GM13977 (cell line): ENCODE results near the gene PLGRKT.

ENCODE experiments used
- DNase-seq: peaks from one replicate; pipeline ENCODE4 v3.0.0; 2012; ENCODE audit warnings: low spot score
- in situ Hi-C: fragments of 300-500 bp; cut with MboI; formaldehyde crosslinking; loops from one replicate; pipeline ENCODE4 v1.12.0; 2022; ENCODE audit warnings: low sequenced_read_pairs, low pct_unique_long_range_greater_than_20kb, mixed read lengths, inconsistent platforms; ENCODE audit not compliant: unreplicated experiment
- TF ChIP-seq, protein P1 (sequence below): IDR thresholded peaks from 2 replicates; pipeline ENCODE4 v1.5.1; 2012; ENCODE audit warnings: mild to moderate bottlenecking, control low read depth; ENCODE audit not compliant: insufficient read depth; ENCODE audit errors: extremely low read depth, missing control alignments

The PLGRKT gene

DNA sequence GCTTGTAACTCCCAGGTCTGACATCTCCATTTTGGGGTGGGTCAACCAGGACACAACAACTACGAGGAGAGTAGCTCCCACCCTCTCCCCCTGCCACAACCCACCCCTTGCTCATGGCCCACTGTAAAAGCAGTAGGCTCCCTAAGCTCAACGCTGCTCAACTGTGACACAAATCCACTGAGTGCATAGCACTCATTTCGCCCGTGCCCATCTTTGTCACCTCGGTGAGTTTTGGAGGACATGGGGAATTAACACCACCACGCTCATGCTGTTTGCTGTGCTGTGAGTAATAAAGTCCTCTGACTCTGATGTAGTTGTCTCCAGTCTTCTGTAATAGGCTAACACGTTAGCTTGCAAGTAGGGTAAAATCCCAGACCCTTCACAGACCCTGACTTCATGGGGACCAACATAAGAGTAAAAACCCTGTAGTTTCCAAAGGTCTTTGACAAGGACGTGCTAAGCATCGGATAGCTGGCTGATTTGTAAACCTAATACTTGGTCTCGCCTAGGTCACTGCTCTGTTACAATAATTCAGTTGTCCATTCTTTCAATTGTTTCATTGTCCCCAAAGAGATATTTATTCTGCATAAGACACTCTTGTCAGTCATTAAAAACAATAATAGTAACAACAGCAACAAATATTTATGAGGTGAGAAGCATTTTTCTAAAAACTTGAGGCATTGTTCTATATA is 7.7 kb downstream of the PLGRKT start:
- no peak for DNase-seq
- in situ Hi-C loops: loop anchor here (10.0 to 25.0 kb wide), 2 partner anchors 245 to 443 kb away; partner anchors contain the start of genes INSL6 and JAK2
- TF ChIP-seq, protein P1, sequence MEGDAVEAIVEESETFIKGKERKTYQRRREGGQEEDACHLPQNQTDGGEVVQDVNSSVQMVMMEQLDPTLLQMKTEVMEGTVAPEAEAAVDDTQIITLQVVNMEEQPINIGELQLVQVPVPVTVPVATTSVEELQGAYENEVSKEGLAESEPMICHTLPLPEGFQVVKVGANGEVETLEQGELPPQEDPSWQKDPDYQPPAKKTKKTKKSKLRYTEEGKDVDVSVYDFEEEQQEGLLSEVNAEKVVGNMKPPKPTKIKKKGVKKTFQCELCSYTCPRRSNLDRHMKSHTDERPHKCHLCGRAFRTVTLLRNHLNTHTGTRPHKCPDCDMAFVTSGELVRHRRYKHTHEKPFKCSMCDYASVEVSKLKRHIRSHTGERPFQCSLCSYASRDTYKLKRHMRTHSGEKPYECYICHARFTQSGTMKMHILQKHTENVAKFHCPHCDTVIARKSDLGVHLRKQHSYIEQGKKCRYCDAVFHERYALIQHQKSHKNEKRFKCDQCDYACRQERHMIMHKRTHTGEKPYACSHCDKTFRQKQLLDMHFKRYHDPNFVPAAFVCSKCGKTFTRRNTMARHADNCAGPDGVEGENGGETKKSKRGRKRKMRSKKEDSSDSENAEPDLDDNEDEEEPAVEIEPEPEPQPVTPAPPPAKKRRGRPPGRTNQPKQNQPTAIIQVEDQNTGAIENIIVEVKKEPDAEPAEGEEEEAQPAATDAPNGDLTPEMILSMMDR: no peak

GRCh38 chr9:5428794-5429528 is 8.8 kb downstream of the PLGRKT start:
- TF ChIP-seq, protein P1: peak; percentile 26
- no peak for DNase-seq
- in situ Hi-C loops: loop anchor here (10.0 to 25.0 kb wide), 2 partner anchors 244 to 442 kb away; partner anchors contain the start of genes INSL6 and JAK2

GRCh38 chr9:5428172-5428571 is 9.6 kb downstream of the PLGRKT start:
- no peak for DNase-seq
- TF ChIP-seq, protein P1: no peak
- in situ Hi-C loops: loop anchor here (10.0 to 25.0 kb wide), 2 partner anchors 243 to 441 kb away; partner anchors contain the start of genes INSL6 and JAK2

GRCh38 chr9:5427005-5427404 is 10.7 kb downstream of the PLGRKT start:
- no peak for DNase-seq
- TF ChIP-seq, protein P1: no peak
- in situ Hi-C loops: loop anchor here (10.0 to 25.0 kb wide), 2 partner anchors 242 to 440 kb away; partner anchors contain the start of genes INSL6 and JAK2

DNA sequence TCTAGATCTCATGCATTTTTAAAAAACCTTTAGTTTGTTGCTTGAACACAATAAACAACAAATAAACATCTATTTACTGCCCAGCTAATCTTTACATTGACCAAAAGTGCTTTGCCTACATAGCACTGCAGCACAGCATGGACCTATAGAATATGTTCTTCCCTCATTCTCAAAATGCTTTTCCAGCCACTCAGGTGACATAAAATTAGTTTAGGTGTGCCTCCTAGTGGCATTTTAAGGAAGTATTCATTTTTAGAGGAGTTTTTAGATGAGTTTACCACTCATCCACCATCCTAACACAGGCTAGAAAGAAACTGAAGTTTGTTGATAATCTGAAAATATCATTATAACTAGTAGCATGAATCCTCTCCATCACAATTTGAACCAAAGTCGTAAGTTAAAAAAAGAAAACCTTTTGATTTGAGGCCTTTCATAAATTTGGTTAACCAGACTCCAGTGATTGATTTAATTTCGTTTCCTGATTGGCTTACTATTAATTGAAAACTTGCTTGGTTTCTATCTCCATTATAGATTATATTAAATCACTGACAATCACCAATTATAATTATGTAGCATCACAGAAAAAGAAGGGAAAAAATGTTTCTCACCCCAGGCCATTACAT is 12.6 kb downstream of the PLGRKT start:
- TF ChIP-seq, protein P1: peak; percentile 50
- in situ Hi-C loops: loop anchor here (10.0 to 25.0 kb wide), 2 partner anchors 240 to 438 kb away; partner anchors contain the start of genes INSL6 and JAK2
- DNase-seq: peak; percentile 45

DNA sequence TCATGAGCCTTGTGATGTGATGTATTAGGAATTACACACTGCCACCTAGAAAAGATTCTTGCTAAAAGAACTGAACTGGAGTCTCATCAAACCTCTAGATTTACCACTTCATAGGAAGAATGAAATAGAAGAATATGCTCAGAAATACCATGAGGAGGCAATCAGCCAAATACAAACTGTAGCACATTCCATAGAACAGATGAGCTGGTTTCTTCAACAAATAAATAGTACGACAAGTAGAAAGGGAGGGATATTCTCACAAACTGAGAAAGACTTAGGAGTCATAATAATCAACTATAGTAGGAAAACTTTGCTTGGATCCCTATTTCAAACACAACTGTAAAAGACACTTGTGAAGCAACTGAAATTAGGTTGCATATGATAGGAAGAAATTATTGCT is 15.4 kb downstream of the PLGRKT start:
- TF ChIP-seq, protein P1: no peak
- in situ Hi-C loops: loop anchor here (10.0 kb wide), 1 partner anchor 237 kb away; the partner anchor contains the start of gene INSL6
- DNase-seq: no peak
